Panc1 (cell line): ENCODE measurements around the gene RNF115.

Experiments
- CTCF ChIP-seq: fragments of 450-650 bp; IDR thresholded peaks from 2 replicates; pipeline ENCODE4 v1.5.1; 2017; ENCODE audit warnings: mild to moderate bottlenecking
- POLR2AphosphoS5 ChIP-seq: IDR thresholded peaks from 2 replicates; pipeline ENCODE4 v1.6.1; 2012; ENCODE audit warnings: mild to moderate bottlenecking, low read depth, low read length, moderate library complexity
- REST ChIP-seq, 2 experiments: IDR thresholded peaks; 2 replicates each; pipeline ENCODE4 v1.6.1; 2011 to 2012; ENCODE audit warnings: low read depth in 2 of 2, control low read depth in 1 of 2, low read length in 1 of 2, mild to moderate bottlenecking in 1 of 2, moderate library complexity in 1 of 2; ENCODE audit not compliant: insufficient read depth in 1 of 2
- SIN3A ChIP-seq: IDR thresholded peaks from 2 replicates; pipeline ENCODE4 v1.6.1; 2012; ENCODE audit warnings: low read depth, mild to moderate bottlenecking, low read length, moderate library complexity, borderline replicate concordance; ENCODE audit not compliant: insufficient read depth
- TCF7L2 ChIP-seq: IDR thresholded peaks from 2 replicates; pipeline ENCODE4 v1.6.1; 2011; ENCODE audit warnings: mild to moderate bottlenecking, low read depth, low read length, inconsistent platforms

DNA sequence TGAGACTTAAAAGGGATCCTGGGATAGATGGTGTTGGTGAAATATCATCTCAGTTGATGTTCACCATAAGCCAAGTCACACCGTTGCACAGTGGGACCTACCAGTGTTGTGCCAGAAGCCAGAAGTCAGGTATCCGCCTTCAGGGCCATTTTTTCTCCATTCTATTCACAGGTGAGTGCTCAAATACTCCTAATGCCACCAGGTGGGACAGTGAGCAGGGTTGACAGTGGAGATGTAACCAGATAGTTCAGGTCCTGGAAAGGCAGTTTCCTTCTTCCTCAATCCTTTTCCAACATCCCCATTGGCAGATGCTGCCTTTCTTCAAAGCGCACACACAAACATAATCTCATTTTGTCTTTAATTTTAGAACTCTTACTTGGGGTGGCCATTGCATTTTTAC lies 93.0 kb downstream of the RNF115 start:
- TF ChIP-seq CTCF: peak; percentile 19
- TF ChIP-seq POLR2AphosphoS5: no peak
- no peak for TF ChIP-seq SIN3A
- TF ChIP-seq REST (IDR thresholded peaks at IDR 0.05; ENCODE audit: insufficient read depth in 1 of 2, low read depth in 2 of 2, low read length in 1 of 2): no peak
- TF ChIP-seq TCF7L2: no peak
